OCI-LY7 (cell line): ENCODE measurements around the gene CHST11. TPM values are rescaled to one million over a fixed set of nuclear protein-coding genes. Genes with fewer than 3 reads are reported as not detected.

ENCODE experiments used
- BruUV-seq: library from RNA; stranded (reverse); fragments of 400-500 nt; replicated peaks from 2 replicates; lab custom pipeline; 2021; lab: Mats Ljungman, UMichigan
- CTCF ChIA-PET: fragments of 300-600 bp; sonication (Branson Sonifier 250); formaldehyde crosslinking; loops from one replicate; lab custom pipeline; 2022; ENCODE audit warnings: antibody characterized with exemption; ENCODE audit not compliant: unreplicated experiment; lab: Charles Lee
- POLR2A ChIA-PET: fragments of 300-600 bp; sonication (Branson Sonifier 250); formaldehyde crosslinking; loops from one replicate; lab custom pipeline; 2022; ENCODE audit warnings: antibody characterized with exemption; lab: Charles Lee
- DNase-seq: peaks from one replicate; pipeline ENCODE4 v3.0.0-alpha.2; 2015; ENCODE audit warnings: low spot score
- H2AFZ ChIP-seq: fragments of 200-600 bp; sonication (generic), shearing (Covaris generic); 2 replicates; pipeline ENCODE4 v1.6.1; 2014; ENCODE audit warnings: mild to moderate bottlenecking, antibody characterized with exemption, low read length, moderate library complexity
- H3K27ac ChIP-seq: fragments of 200-600 bp; sonication (generic); 2 replicates; pipeline ENCODE4 v1.5.1; 2014; ENCODE audit warnings: mixed run types, low read depth, mild to moderate bottlenecking, moderate library complexity, low read length, inconsistent platforms; ENCODE audit not compliant: poor library complexity, severe bottlenecking
- H3K36me3 ChIP-seq: fragments of 200-600 bp; sonication (generic); 2 replicates; pipeline ENCODE4 v1.6.1; 2014; ENCODE audit warnings: mild to moderate bottlenecking, antibody characterized with exemption, low read length, moderate library complexity, mixed read lengths; ENCODE audit not compliant: insufficient read depth
- H3K4me1 ChIP-seq: fragments of 200-600 bp; sonication (generic); 2 replicates; pipeline ENCODE4 v1.5.1; 2014; ENCODE audit warnings: mild to moderate bottlenecking, low read length; ENCODE audit not compliant: insufficient read depth, poor library complexity, severe bottlenecking
- H3K4me2 ChIP-seq: fragments of 200-600 bp; sonication (generic); 2 replicates; pipeline ENCODE4 v1.6.1; 2014; ENCODE audit warnings: mild to moderate bottlenecking, low read length
- H3K4me3 ChIP-seq: fragments of 200-600 bp; sonication (generic); 2 replicates; pipeline ENCODE4 v1.5.1; 2014; ENCODE audit warnings: mild to moderate bottlenecking, low read depth, low read length; ENCODE audit not compliant: poor library complexity, severe bottlenecking
- H3K79me2 ChIP-seq: fragments of 200-600 bp; sonication (generic); 2 replicates; pipeline ENCODE4 v1.6.1; 2016; ENCODE audit warnings: low read depth, mild to moderate bottlenecking, low read length, moderate library complexity, mixed read lengths; ENCODE audit not compliant: insufficient read depth
- H3K9me2 ChIP-seq: fragments of 200-600 bp; sonication (generic); 2 replicates; pipeline ENCODE4 v1.6.1; 2016; ENCODE audit warnings: mild to moderate bottlenecking, low read length, mixed read lengths; ENCODE audit not compliant: insufficient read depth
- H3K9me3 ChIP-seq: fragments of 200-600 bp; sonication (generic); 2 replicates; pipeline ENCODE4 v1.6.1; 2014; ENCODE audit warnings: mild to moderate bottlenecking, mixed run types, low read length, mixed read lengths
- H4K20me1 ChIP-seq: fragments of 200-600 bp; sonication (generic); 2 replicates; pipeline ENCODE4 v1.6.1; 2014; ENCODE audit warnings: mild to moderate bottlenecking, antibody characterized with exemption, low read length, moderate library complexity, mixed read lengths; ENCODE audit not compliant: insufficient read depth
- CTCF ChIP-seq: fragments of 200-600 bp; sonication (generic); conservative IDR thresholded peaks from 2 replicates; pipeline ENCODE4 v1.5.1; 2014; ENCODE audit warnings: mild to moderate bottlenecking, antibody characterized with exemption, low read length, moderate library complexity, mixed read lengths
- EZH2phosphoT487 ChIP-seq: fragments of 200-600 bp; sonication (generic); IDR thresholded peaks from 2 replicates; pipeline ENCODE4 v1.6.1; 2018; ENCODE audit warnings: low read depth, borderline replicate concordance, mild to moderate bottlenecking, mixed run types, antibody characterized with exemption, low read length, moderate library complexity, mixed read lengths
- intact Hi-C: fragments of 100-400 bp; cut with micrococcal nuclease; formaldehyde crosslinking; loops from one replicate; pipeline ENCODE4 v1.10.0; 2022; ENCODE audit not compliant: unreplicated experiment
- total RNA-seq, 2 experiments: library from RNA; depleted of rRNA in 1 of 2; stranded (reverse); fragments of >200 nt in 1 of 2; shearing (Covaris generic) in 1 of 2; gene quantifications; 2 replicates each; pipeline ENCODE4 v1.2.3, GENCODE V29; 2014 to 2022

CHST11 gene
- total RNA-seq, 2 experiments from 2014 or later = 15.2 to 41.6 TPM

- no peak for DNase-seq
- Histone ChIP-seq H4K20me1 (no peaks in the 10 kb centered on the region), H3K4me3 (no peak overlapping the region), H3K79me2 (no peaks in the 10 kb centered on the region), H2AFZ (no peak overlapping the region), H3K9me2 (no peaks in the 10 kb centered on the region), H3K27ac (no peak overlapping the region), H3K36me3 (no peaks in the 10 kb centered on the region), H3K9me3 (no peaks in the 10 kb centered on the region), H3K4me2 (no peak overlapping the region), H3K4me1 (no peaks in the 10 kb centered on the region)
- CTCF ChIA-PET = no interaction called here
- POLR2A ChIA-PET = interaction anchor here (0.7 kb wide), 1 partner anchor 64 kb away, joined by 3 read pairs; no protein-coding TSS in a partner anchor
- no TSS peak for BruUV-seq
- intact Hi-C loops = no loop called here
- TF ChIP-seq CTCF = no peak
Measured at GRCh38 chr12:104792570-104792969, 335.8 kb downstream of the CHST11 start.

- BruUV-seq = no TSS peak
- intact Hi-C loops = no loop called here
Measured at GRCh38 chr12:104793285-104793684, 336.5 kb downstream of the CHST11 start.

GRCh38 chr12:104793968-104794367, 337.2 kb downstream of the CHST11 start:
- ChIA-PET POLR2A (interaction anchor here (1.2 to 1.3 kb wide), 2 partner anchors 21 to 56 kb away, joined by 3 read pairs; no protein-coding TSS in a partner anchor), CTCF (no interaction called here)
- BruUV-seq = no TSS peak
- Histone ChIP-seq H4K20me1 (no peaks in the 10 kb centered on the region), H3K9me2 (no peaks in the 10 kb centered on the region), H3K27ac (no peak overlapping the region), H3K4me3 (no peak overlapping the region), H3K4me1 (no peaks in the 10 kb centered on the region), H3K79me2 (no peaks in the 10 kb centered on the region), H3K9me3 (no peaks in the 10 kb centered on the region), H3K36me3 (no peaks in the 10 kb centered on the region), H3K4me2 (no peak overlapping the region), H2AFZ (no peak overlapping the region)
- TF ChIP-seq CTCF = no peak
- TF ChIP-seq EZH2phosphoT487 = no peak
- DNase-seq = no peak
- intact Hi-C loops = no loop called here

More at GRCh38 chr12:104793285-104793684, 336.5 kb downstream of the CHST11 start:
- CTCF ChIA-PET = no interaction called here
- Histone ChIP-seq H3K4me2 (no peak overlapping the region), H4K20me1 (no peaks in the 10 kb centered on the region), H3K36me3 (no peaks in the 10 kb centered on the region), H3K9me2 (no peaks in the 10 kb centered on the region), H3K4me3 (no peak overlapping the region), H3K79me2 (no peaks in the 10 kb centered on the region), H3K4me1 (no peaks in the 10 kb centered on the region), H3K9me3 (no peaks in the 10 kb centered on the region), H3K27ac (no peak overlapping the region), H2AFZ (no peak overlapping the region)
- POLR2A ChIA-PET = interaction anchor here (0.7 to 1.3 kb wide), 3 partner anchors 22 to 64 kb away, joined by 3 read pairs; no protein-coding TSS in a partner anchor
- no peak for DNase-seq
- TF ChIP-seq EZH2phosphoT487 (no peak), CTCF (no peak)
